ENCODE data around the gene PTH2R. TPM values are rescaled to one million over a fixed set of nuclear protein-coding genes. Genes with fewer than 3 reads are reported as not detected.

The PTH2R gene
- total and polyA plus RNA-seq, 2 of the 13 experiments (the other 11 are each of a cell fraction or from before 2014, with no cell fraction given): 0.04 TPM; not detected in 1

GRCh38 chr2:208492069-208492468 lies 85.5 kb downstream of the PTH2R start:
- BruUV-seq (replicated peaks): no TSS peak
- FAIRE-seq (no peak), ATAC-seq (no peak), DNase-seq (ENCODE audit: low spot score) (no peak)
- Histone ChIP-seq H3K27ac (ENCODE audit: extremely low read length, insufficient read depth, low read length) (no peak overlapping the region), H3K9ac (ENCODE audit: insufficient read depth, low read depth, low read length) (no peak overlapping the region), H3K79me2 (ENCODE audit: insufficient read depth, low read length) (no peaks in the 10 kb centered on the region), H3K36me3 (replicated peaks in 1 of 2; ENCODE audit: control insufficient read depth in 1 of 2, insufficient read depth in 2 of 2, low read length in 2 of 2) (no peaks in the 10 kb centered on the region), H4K20me1 (ENCODE audit: insufficient read depth, low read length) (no peaks in the 10 kb centered on the region), H3K4me2 (ENCODE audit: low read depth, low read length) (no peak overlapping the region), H3K4me3 (replicated peaks in 1 of 3; ENCODE audit: insufficient read depth in 1 of 3, low read depth in 2 of 3, low read length in 3 of 3) (no peak overlapping the region), H3K9me3 (ENCODE audit: low read length) (no peaks in the 10 kb centered on the region), H2AFZ (ENCODE audit: low read length) (no peak overlapping the region), H3K4me1 (ENCODE audit: insufficient read depth, low read length) (no peaks in the 10 kb centered on the region), H3K27me3 (ENCODE audit: control insufficient read depth in 1 of 2, insufficient read depth in 2 of 2, low read length in 2 of 2) (no peaks in the 10 kb centered on the region)
- intact Hi-C loops (cut with micrococcal nuclease; ENCODE audit: unreplicated experiment): no loop called here
- CTCF ChIA-PET (ENCODE audit: low intra/inter-chr PET ratio, low total read pairs): no interaction called here
- POLR2A ChIA-PET: no interaction called here
- WGBS (ENCODE audit: low lambda C conversion rate): 9% methylated on average over 3 of the region's 3 CpGs
- in situ Hi-C loops (cut with HindIII; ENCODE audit: extremely low pct_ligation_motif_present, low pct_unique_long_range_greater_than_20kb): no loop called here
- no peak for TF ChIP-seq SMAD9 (CRISPR knock-in tag; IDR thresholded peaks at IDR 0.05)
- TF ChIP-seq MLX (CRISPR knock-in tag; IDR thresholded peaks at IDR 0.05): no peak
- no peak for TF ChIP-seq ZNF7 (CRISPR knock-in tag; IDR thresholded peaks at IDR 0.05)
- no peak for TF ChIP-seq SALL2 (CRISPR knock-in tag; IDR thresholded peaks at IDR 0.05)
- no peak for TF ChIP-seq GABPB1 (CRISPR knock-in tag; IDR thresholded peaks at IDR 0.05)
- TF ChIP-seq ZNF644 (CRISPR knock-in tag; IDR thresholded peaks at IDR 0.05; ENCODE audit: low read depth): no peak
- no peak for TF ChIP-seq ZNF335 (CRISPR knock-in tag; IDR thresholded peaks at IDR 0.05)
- TF ChIP-seq AKNA (CRISPR knock-in tag; IDR thresholded peaks at IDR 0.05; ENCODE audit: borderline replicate concordance): no peak
- no peak for TF ChIP-seq CEBPZ (IDR thresholded peaks at IDR 0.05; ENCODE audit: low read length)
- TF ChIP-seq, protein P1, sequence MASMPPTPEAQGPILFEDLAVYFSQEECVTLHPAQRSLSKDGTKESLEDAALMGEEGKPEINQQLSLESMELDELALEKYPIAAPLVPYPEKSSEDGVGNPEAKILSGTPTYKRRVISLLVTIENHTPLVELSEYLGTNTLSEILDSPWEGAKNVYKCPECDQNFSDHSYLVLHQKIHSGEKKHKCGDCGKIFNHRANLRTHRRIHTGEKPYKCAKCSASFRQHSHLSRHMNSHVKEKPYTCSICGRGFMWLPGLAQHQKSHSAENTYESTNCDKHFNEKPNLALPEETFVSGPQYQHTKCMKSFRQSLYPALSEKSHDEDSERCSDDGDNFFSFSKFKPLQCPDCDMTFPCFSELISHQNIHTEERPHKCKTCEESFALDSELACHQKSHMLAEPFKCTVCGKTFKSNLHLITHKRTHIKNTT (CRISPR knock-in tag; IDR thresholded peaks at IDR 0.05): no peak
- no peak for TF ChIP-seq RFX1 (IDR thresholded peaks at IDR 0.05)
- TF ChIP-seq ZSCAN21 (CRISPR knock-in tag; IDR thresholded peaks at IDR 0.05; ENCODE audit: borderline replicate concordance): no peak
- TF ChIP-seq HDAC2 (CRISPR knock-in tag; IDR thresholded peaks at IDR 0.05): no peak
- no peak for TF ChIP-seq ZNF260 (CRISPR knock-in tag; IDR thresholded peaks at IDR 0.05; ENCODE audit: borderline replicate concordance, low read depth)
- no peak for TF ChIP-seq KLF9 (CRISPR knock-in tag; IDR thresholded peaks at IDR 0.05; ENCODE audit: low read depth)
- TF ChIP-seq HOXA5 (CRISPR knock-in tag; IDR thresholded peaks at IDR 0.05): no peak
- no peak for TF ChIP-seq RCOR2 (CRISPR knock-in tag; IDR thresholded peaks at IDR 0.05)
- no peak for TF ChIP-seq HMG20B (CRISPR knock-in tag; conservative IDR thresholded peaks at IDR 0.05)

Measured in HepG2 (cell line).